ENCODE measurements around the gene RAD51B.

DNA sequence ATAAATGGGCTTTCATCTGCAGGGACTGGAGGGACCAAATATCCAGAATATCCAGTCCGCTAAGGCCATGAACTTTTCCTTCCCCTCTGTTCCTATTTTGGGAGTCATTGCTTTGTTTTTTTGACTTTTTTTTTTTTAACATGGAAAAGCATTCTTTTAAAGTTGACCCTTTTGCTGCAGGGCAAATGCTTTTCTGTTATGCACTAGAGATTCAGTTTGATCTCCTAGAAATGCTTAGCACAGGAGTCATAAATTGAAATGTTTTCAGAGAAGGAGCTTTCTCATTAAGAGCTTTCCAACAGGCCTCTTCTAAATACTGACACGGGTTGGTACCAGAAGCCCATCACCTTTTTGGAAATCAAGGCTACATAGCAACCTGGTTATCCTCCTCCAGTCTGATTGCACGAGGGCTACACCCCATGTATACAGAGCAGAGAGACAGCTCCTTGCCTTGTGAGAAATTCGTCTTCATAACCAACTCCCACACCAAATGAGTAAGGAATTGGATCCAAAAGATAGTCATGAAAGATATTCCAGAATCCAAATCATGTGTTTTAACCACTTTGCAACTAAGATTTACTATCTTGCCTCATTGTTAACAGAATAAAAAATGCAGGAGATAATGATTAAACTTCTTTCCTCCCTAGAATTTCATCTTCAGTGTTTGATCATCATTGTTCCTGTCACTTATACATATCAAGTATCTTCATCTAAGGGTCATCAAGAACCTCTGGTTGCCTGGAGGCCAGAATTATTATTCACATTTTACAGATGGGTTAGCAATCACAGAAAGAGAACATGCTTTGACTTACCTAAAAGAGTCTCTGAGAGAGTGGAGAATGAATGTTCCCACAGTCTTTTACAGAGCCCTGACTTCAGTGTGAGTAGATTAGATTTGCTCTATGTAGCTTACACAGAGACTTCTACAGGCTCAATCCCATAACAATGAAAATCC, 583.9 kb downstream of the RAD51B start:
- no peak for TF ChIP-seq REST (IDR thresholded peaks at IDR 0.05; ENCODE audit: insufficient read depth in 1 of 2, low read depth in 2 of 2, low read length in 1 of 2)
- no peak for TF ChIP-seq CTCF (IDR thresholded peaks at IDR 0.05)
- TF ChIP-seq POLR2AphosphoS5 (IDR thresholded peaks at IDR 0.05; ENCODE audit: low read depth, low read length) = no peak
- no peak for TF ChIP-seq TCF7L2 (IDR thresholded peaks at IDR 0.05; ENCODE audit: low read depth, low read length)
